Thyroid gland (tissue), 4 donors: Measurements from ENCODE around the gene SNCB. TPM values are rescaled to one million over a fixed set of nuclear protein-coding genes. Genes with fewer than 3 reads are reported as not detected.
"Not testable (repeated sequence)": the region's sequence is repeated elsewhere in the genome, so short reads cannot be mapped to it uniquely, and the experiment has no call there.

Experiments used
- DNase-seq, 2 donors: peaks; one replicate each; pipeline ENCODE4 v3.0.0-alpha.2; 2019
- H3K27ac ChIP-seq, 3 donors: fragments of 200-600 bp; sonication (generic); 1 replicate in 2 of 3; 2 replicates in 1 of 3; pipeline ENCODE4 v1.5.1; 2016 to 2019; ENCODE audit warnings: mild to moderate bottlenecking in 1 of 3, moderate library complexity in 1 of 3
- H3K27me3 ChIP-seq: fragments of 200-600 bp; sonication (generic); one replicate; pipeline ENCODE4 v1.5.1; 2019
- H3K36me3 ChIP-seq, 2 donors: fragments of 200-600 bp; sonication (generic); one replicate each; pipeline ENCODE4 v1.5.1; 2016 to 2019
- H3K4me1 ChIP-seq, 2 donors: fragments of 200-600 bp; sonication (generic); one replicate each; pipeline ENCODE4 v1.5.1; 2017 to 2019
- H3K4me3 ChIP-seq, 3 donors: fragments of 200-600 bp; sonication (generic); replicated peaks in 1 of 3; 1 replicate in 2 of 3; 2 replicates in 1 of 3; pipeline ENCODE4 v1.5.1; 2016; ENCODE audit warnings: mild to moderate bottlenecking in 1 of 3
- H3K9me3 ChIP-seq: fragments of 200-600 bp; sonication (generic); one replicate; pipeline ENCODE4 v1.5.1; 2017
- POLR2A ChIP-seq, 2 donors: fragments of 450-650 bp; IDR thresholded peaks; one replicate each; pipeline ENCODE4 v1.6.1; 2017; ENCODE audit warnings: antibody characterized with exemption in 2 of 2, mild to moderate bottlenecking in 2 of 2, moderate library complexity in 1 of 2
- WGBS, 2 donors: methylation state at CpG; one replicate each; pipeline ENCODE4 v1.1.5; 2017; 5-methylcytosine and 5-hydroxymethylcytosine counted together
- intact Hi-C: fragments of 100-400 bp; cut with DNase I; formaldehyde crosslinking; loops from one replicate; pipeline ENCODE4 v1.15.1; 2023
- total RNA-seq, 4 donors: library from RNA; depleted of rRNA; stranded (reverse); fragments of >200 nt; gene quantifications; one replicate each; pipeline ENCODE4 v1.2.3, GENCODE V29; 2016
- TF ChIP-seq, protein P1 (sequence below), 6 experiments: fragments of 200-600 bp in 3 of 6; fragments of 450-650 bp in 3 of 6; sonication (generic) in 3 of 6; IDR thresholded peaks; one replicate each; pipeline ENCODE4 v1.5.1; 2016 to 2019; ENCODE audit warnings: antibody characterized with exemption in 6 of 6, mild to moderate bottlenecking in 2 of 6, inconsistent platforms in 1 of 6, moderate library complexity in 1 of 6

Gene SNCB
- total RNA-seq, 4 donors from 2014 or later: not detected

- intact Hi-C loops: no loop called here
- DNase-seq: no peak
- 91 to 97% methylated on average over 3 of the region's 3 CpGs for WGBS, 2 donors
- no peaks in the 10 kb centered on the region for H3K36me3 ChIP-seq
- no peaks in the 10 kb centered on the region for H3K9me3 ChIP-seq
- H3K27ac ChIP-seq: no peak overlapping the region
- H3K4me1 ChIP-seq: no peaks in the 10 kb centered on the region
- H3K4me3 ChIP-seq: no peak overlapping the region
- TF ChIP-seq POLR2A (IDR thresholded peaks at IDR 0.05): no peak
- TF ChIP-seq, protein P1, sequence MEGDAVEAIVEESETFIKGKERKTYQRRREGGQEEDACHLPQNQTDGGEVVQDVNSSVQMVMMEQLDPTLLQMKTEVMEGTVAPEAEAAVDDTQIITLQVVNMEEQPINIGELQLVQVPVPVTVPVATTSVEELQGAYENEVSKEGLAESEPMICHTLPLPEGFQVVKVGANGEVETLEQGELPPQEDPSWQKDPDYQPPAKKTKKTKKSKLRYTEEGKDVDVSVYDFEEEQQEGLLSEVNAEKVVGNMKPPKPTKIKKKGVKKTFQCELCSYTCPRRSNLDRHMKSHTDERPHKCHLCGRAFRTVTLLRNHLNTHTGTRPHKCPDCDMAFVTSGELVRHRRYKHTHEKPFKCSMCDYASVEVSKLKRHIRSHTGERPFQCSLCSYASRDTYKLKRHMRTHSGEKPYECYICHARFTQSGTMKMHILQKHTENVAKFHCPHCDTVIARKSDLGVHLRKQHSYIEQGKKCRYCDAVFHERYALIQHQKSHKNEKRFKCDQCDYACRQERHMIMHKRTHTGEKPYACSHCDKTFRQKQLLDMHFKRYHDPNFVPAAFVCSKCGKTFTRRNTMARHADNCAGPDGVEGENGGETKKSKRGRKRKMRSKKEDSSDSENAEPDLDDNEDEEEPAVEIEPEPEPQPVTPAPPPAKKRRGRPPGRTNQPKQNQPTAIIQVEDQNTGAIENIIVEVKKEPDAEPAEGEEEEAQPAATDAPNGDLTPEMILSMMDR (IDR thresholded peaks at IDR 0.05): no peak
- H3K27me3 ChIP-seq: no peaks in the 10 kb centered on the region
Measured at GRCh38 chr5:176592573-176592972, 37.8 kb downstream of the SNCB start.

GRCh38 chr5:176591667-176592066 is 38.7 kb downstream of the SNCB start:
- H3K9me3 ChIP-seq, DNase-seq, intact Hi-C loops, H3K27me3 ChIP-seq, H3K36me3 ChIP-seq, H3K4me1 ChIP-seq, H3K4me3 ChIP-seq, H3K27ac ChIP-seq: not testable (repeated sequence)
- 17 to 21% methylated on average over 2 of the region's 2 CpGs for WGBS, 2 donors

- TF ChIP-seq, protein P1 (IDR thresholded peaks at IDR 0.05): no peak
- TF ChIP-seq POLR2A (IDR thresholded peaks at IDR 0.05): no peak
- Histone ChIP-seq H3K9me3 (no peaks in the 10 kb centered on the region), H3K36me3 (no peaks in the 10 kb centered on the region), H3K4me1 (no peaks in the 10 kb centered on the region), H3K4me3 (no peak overlapping the region), H3K27ac (no peak overlapping the region), H3K27me3 (no peaks in the 10 kb centered on the region)
- WGBS, 2 donors: 86 to 88% methylated on average over 17 of the region's 17 CpGs
- intact Hi-C loops: no loop called here
- DNase-seq: no peak
Measured at GRCh38 chr5:176590035-176590717, 40.2 kb downstream of the SNCB start.

- no peak overlapping the region for H3K4me3 ChIP-seq
- H3K27ac ChIP-seq: no peak overlapping the region
- no peaks in the 10 kb centered on the region for H3K36me3 ChIP-seq
- no peak for DNase-seq
- 86 to 87% methylated on average over 26 to 30 of the region's 31 CpGs for WGBS, 2 donors
- no peaks in the 10 kb centered on the region for H3K9me3 ChIP-seq
- intact Hi-C loops: no loop called here
- H3K4me1 ChIP-seq: no peaks in the 10 kb centered on the region
- TF ChIP-seq, protein P1 (IDR thresholded peaks at IDR 0.05): no peak
- no peak for TF ChIP-seq POLR2A (IDR thresholded peaks at IDR 0.05)
- H3K27me3 ChIP-seq: no peaks in the 10 kb centered on the region
Measured at GRCh38 chr5:176589039-176589769, 41.1 kb downstream of the SNCB start.

- H3K36me3 ChIP-seq: no peaks in the 10 kb centered on the region
- intact Hi-C loops: no loop called here
Measured at GRCh38 chr5:176588297-176588696, 42.0 kb downstream of the SNCB start.

More at GRCh38 chr5:176588297-176588696, 42.0 kb downstream of the SNCB start:
- Histone ChIP-seq H3K27me3 (no peaks in the 10 kb centered on the region), H3K27ac (no peak overlapping the region), H3K4me3 (no peak overlapping the region), H3K4me1 (no peaks in the 10 kb centered on the region), H3K9me3 (no peaks in the 10 kb centered on the region)
- no peak for TF ChIP-seq POLR2A (IDR thresholded peaks at IDR 0.05)
- TF ChIP-seq, protein P1 (IDR thresholded peaks at IDR 0.05): no peak
- no peak for DNase-seq
